K562 (cell line): ENCODE results near the gene ADNP2. TPM values are rescaled to one million over a fixed set of nuclear protein-coding genes. Genes with fewer than 3 reads are reported as not detected.

Source experiments
- ATAC-seq: fragments of 200-7000 bp; cut with Tn5 transposase; 3 replicates; pipeline ENCODE4 v1.9.1; 2020; ENCODE audit warnings: moderate library complexity
- BruUV-seq: library from RNA; stranded (reverse); fragments of 400-500 nt; replicated peaks from 2 replicates; lab custom pipeline; 2021; lab: Mats Ljungman, UMichigan
- CTCF ChIA-PET: fragments of 300-600 bp; formaldehyde crosslinking; extraction: SDS; loops from one replicate; lab custom pipeline; 2021; ENCODE audit warnings: low intra/inter-chr PET ratio; lab: Yijun Ruan, JAX
- POLR2A ChIA-PET: fragments of 300-600, 350-650 bp; sonication (Branson Sonifier 250); formaldehyde crosslinking; extraction: SDS; loops from one replicate; lab custom pipeline; 2021; ENCODE audit warnings: antibody characterized with exemption, inconsistent platforms; lab: Yijun Ruan, JAX
- DNase-seq, 4 experiments: peaks; one replicate each; pipeline versions ENCODE4 v3.0.0 to v3.0.0-alpha.2; 2011 to 2018; ENCODE audit warnings: low spot score in 3 of 4, mixed read lengths in 3 of 4; ENCODE audit errors: extremely low read depth in 1 of 4
- FAIRE-seq: peaks from 2 replicates; lab custom pipeline; 2011; peaks lifted over from hg19 to GRCh38; lab: Jason Lieb, UNC
- H2AFZ ChIP-seq: 2 replicates; pipeline ENCODE4 v1.6.0; 2011; ENCODE audit warnings: low read depth, low read length, control low read depth, inconsistent platforms
- H3K27ac ChIP-seq: fragments of 200-600 bp; 3 replicates; pipeline ENCODE4 v1.8.0; 2011; ENCODE audit warnings: low read depth, mild to moderate bottlenecking, control low read depth, inconsistent platforms, low read length, moderate library complexity, mixed read lengths; ENCODE audit errors: extremely low read depth
- H3K27me3 ChIP-seq, 2 experiments: fragments of 300-600 bp in 1 of 2; 2 replicates in 1 of 2; 3 replicates in 1 of 2; pipeline versions ENCODE4 v1.6.0 to v1.8.0; 2011; ENCODE audit warnings: inconsistent platforms in 2 of 2, low read length in 2 of 2, mild to moderate bottlenecking in 1 of 2, mixed read lengths in 1 of 2, moderate library complexity in 1 of 2; ENCODE audit not compliant: control insufficient read depth in 2 of 2, insufficient read depth in 2 of 2
- H3K36me3 ChIP-seq: fragments of 300-600 bp; 3 replicates; pipeline ENCODE4 v1.8.0; 2011; ENCODE audit warnings: mild to moderate bottlenecking, low read length, inconsistent platforms; ENCODE audit not compliant: control insufficient read depth, insufficient read depth
- H3K4me1 ChIP-seq, 2 experiments: fragments of 200-600 bp in 1 of 2; replicated peaks in 1 of 2; 2 replicates in 1 of 2; 3 replicates in 1 of 2; pipeline versions ENCODE4 v1.5.1 to v1.8.0; 2011; ENCODE audit warnings: inconsistent platforms in 2 of 2, low read length in 2 of 2, mild to moderate bottlenecking in 1 of 2, mixed read lengths in 1 of 2, moderate library complexity in 1 of 2; ENCODE audit not compliant: control insufficient read depth in 2 of 2, insufficient read depth in 2 of 2
- H3K4me2 ChIP-seq: 2 replicates; pipeline ENCODE4 v1.6.1; 2011; ENCODE audit warnings: low read length, control low read depth, inconsistent platforms, mixed read lengths; ENCODE audit not compliant: insufficient read depth
- H3K4me3 ChIP-seq: fragments of 200-600 bp; sonication (generic), shearing (Covaris generic); 2 replicates; pipeline ENCODE4 v1.5.1; 2016; ENCODE audit warnings: control low read depth, inconsistent platforms
- H3K79me2 ChIP-seq: fragments of 200-600 bp; 3 replicates; pipeline ENCODE4 v1.8.0; 2011; ENCODE audit warnings: low read length, inconsistent platforms; ENCODE audit not compliant: control insufficient read depth, insufficient read depth
- H3K9ac ChIP-seq, 2 experiments: 2 replicates each; pipeline versions ENCODE4 v1.6.0 to v1.6.1; 2011; ENCODE audit warnings: low read depth in 2 of 2, low read length in 2 of 2, control low read depth in 1 of 2, inconsistent platforms in 1 of 2, mild to moderate bottlenecking in 1 of 2, mixed read lengths in 1 of 2; ENCODE audit not compliant: insufficient read depth in 1 of 2
- H3K9me1 ChIP-seq: one replicate; pipeline ENCODE4 v1.6.0; 2011; ENCODE audit warnings: inconsistent platforms, mild to moderate bottlenecking, low read length, moderate library complexity; ENCODE audit not compliant: control insufficient read depth, insufficient read depth
- H3K9me3 ChIP-seq: replicated peaks from 2 replicates; pipeline ENCODE4 v1.5.1; 2011; ENCODE audit warnings: low read depth, low read length, inconsistent platforms; ENCODE audit not compliant: control insufficient read depth, insufficient read depth
- H4K20me1 ChIP-seq: replicated peaks from 2 replicates; pipeline ENCODE4 v1.6.1; 2011; ENCODE audit warnings: low read length, inconsistent platforms, mixed read lengths; ENCODE audit not compliant: control insufficient read depth, insufficient read depth
- IFI16 ChIP-seq: fragments of 250-450 bp; sonication (Bioruptor Pico); IDR thresholded peaks from 2 replicates; pipeline ENCODE4 v2.1.2; 2022; ENCODE audit warnings: mild to moderate bottlenecking, inconsistent platforms
- MCM2 ChIP-seq: fragments of 450-650 bp; IDR thresholded peaks from 2 replicates; pipeline ENCODE4 v1.6.1; 2017; ENCODE audit warnings: low read depth, mild to moderate bottlenecking
- MEF2D ChIP-seq: conservative IDR thresholded peaks from 2 replicates; pipeline ENCODE4 v1.6.1; 2016; ENCODE audit warnings: low read depth, missing genetic modification characterization, missing compliant biosample characterization
- RBM22 ChIP-seq: fragments of 200-400 bp; formaldehyde crosslinking; IDR thresholded peaks from 2 replicates; pipeline ENCODE4 v1.6.1; 2018; ENCODE audit warnings: low read length, low read depth; ENCODE audit not compliant: poor library complexity, severe bottlenecking
- WHSC1 ChIP-seq: IDR thresholded peaks from one replicate; pipeline ENCODE4 v1.6.1; 2012; ENCODE audit warnings: low read length, control low read depth, inconsistent platforms
- ZNF444 ChIP-seq: fragments of 250-450 bp; sonication (Bioruptor Pico); IDR thresholded peaks from 2 replicates; pipeline ENCODE4 v1.4.0; 2020; ENCODE audit warnings: mild to moderate bottlenecking, moderate library complexity
- ZNF77 ChIP-seq: fragments of 250-450 bp; sonication (Bioruptor Pico); IDR thresholded peaks from 2 replicates; pipeline ENCODE4 v1.5.0; 2020
- WGBS: fragments of 100-300 bp; shearing (Covaris generic); methylation state at CpG from one replicate; pipeline ENCODE4 v1.1.6; 2016; ENCODE audit warnings: low coverage, mixed read lengths; ENCODE audit not compliant: insufficient coverage; ENCODE audit errors: missing lambda C conversion rate; 5-methylcytosine and 5-hydroxymethylcytosine counted together
- in situ Hi-C: fragments of 300-500 bp; cut with MboI; formaldehyde crosslinking; loops from 4 replicates; pipeline ENCODE4 v1.15.0; 2018; ENCODE audit warnings: inconsistent platforms, mixed read lengths
- intact Hi-C: fragments of 100-400 bp; cut with micrococcal nuclease; formaldehyde crosslinking; loops from 2 replicates; pipeline ENCODE4 v1.14.2; 2022
- polyA plus RNA-seq, 8 experiments: library from polyadenylated mRNA; depleted of rRNA in 4 of 8; stranded (reverse) in 5 of 8; unstranded in 3 of 8; fragments of >200 nt; fragmentation: Nextera tagmentation in 2 of 8; fragmentation: Illumina TruSeq in 1 of 8; extraction: Ambion mirVana in 2 of 8; extraction: Trizol in 1 of 8; gene quantifications; 2 replicates each; pipeline versions ENCODE4 v1.2.1 to v1.2.3, GENCODE V29; 2011 to 2014; ENCODE audit warnings: inconsistent platforms in 1 of 8, missing spikeins in 1 of 8
- total RNA-seq, 7 experiments: library from RNA; depleted of rRNA in 6 of 7; stranded (reverse); fragments of >200 nt in 6 of 7; fragmentation: Illumina TruSeq in 2 of 7; extraction: Trizol in 2 of 7; gene quantifications; 2 replicates each; pipeline versions ENCODE4 v1.2.1 to v1.2.3, GENCODE V29; 2011 to 2021; ENCODE audit warnings: low replicate concordance in 1 of 7
- TF ChIP-seq, protein P1 (sequence below): sonication (generic); formaldehyde crosslinking; IDR thresholded peaks from 2 replicates; pipeline ENCODE4 v1.9.0; 2022; ENCODE audit warnings: mild to moderate bottlenecking, missing genetic modification reagents

ADNP2 gene
- total and polyA plus RNA-seq, 9 of the 15 experiments (the other 6 are each of a cell fraction or from before 2014, with no cell fraction given) = 5.8 to 24.3 (median 16.0) TPM

DNA sequence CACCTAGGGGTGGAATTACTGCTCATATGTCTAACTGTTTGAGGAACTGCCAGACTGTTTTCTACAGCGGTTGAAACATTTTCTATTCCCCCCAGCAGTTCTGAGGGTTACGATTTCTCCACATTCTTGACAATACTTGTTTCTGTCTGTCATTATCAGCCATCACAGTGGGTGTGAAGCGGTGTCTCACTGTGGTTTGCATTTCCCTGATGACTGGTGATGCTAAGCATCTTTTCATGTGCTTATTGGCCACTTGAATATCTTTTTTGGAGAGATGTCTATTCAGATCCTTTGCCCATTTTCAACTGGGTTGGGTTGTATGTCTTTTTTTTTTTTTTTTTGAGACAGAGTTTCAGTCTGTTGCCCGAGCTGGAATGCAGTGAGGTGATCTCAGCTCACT, 63.0 kb downstream of the ADNP2 start:
- Histone ChIP-seq H3K9me3 (no peaks in the 10 kb centered on the region), H3K27me3 (peaks cover 9 to 67% of the 10 kb centered on the region in 2 experiments; a peak in 4 of 5 replicates), H3K4me2 (no peak overlapping the region), H3K4me3 (no peak overlapping the region), H4K20me1 (no peaks in the 10 kb centered on the region), H3K4me1 (peaks cover 0 to 6% of the 10 kb centered on the region in 2 experiments; a peak in 1 of 5 replicates), H3K9ac (no peak overlapping the region), H3K27ac (no peak overlapping the region), H3K9me1 (no peaks in the 10 kb centered on the region), H2AFZ (no peak overlapping the region), H3K36me3 (no peaks in the 10 kb centered on the region), H3K79me2 (no peaks in the 10 kb centered on the region)
- 7% methylated on average over 4 of the region's 4 CpGs for WGBS
- POLR2A ChIA-PET = no interaction called here
- CTCF ChIA-PET = interaction anchor here (1.3 kb wide), 1 partner anchor 85 kb away, joined by 3 read pairs; no protein-coding TSS in a partner anchor
- BruUV-seq = no TSS peak
- in situ Hi-C loops (no loop called here), intact Hi-C loops (no loop called here)
- DNase-seq (no peak), FAIRE-seq (no peak), ATAC-seq (no peak)
- TF ChIP-seq IFI16 (CRISPR knock-in tag) (no peak), ZNF444 (CRISPR knock-in tag) (no peak), ZNF77 (CRISPR knock-in tag) (no peak), MCM2 (no peak), WHSC1 (no peak), MEF2D (tag) (no peak), RBM22 (no peak)
- TF ChIP-seq, protein P1, sequence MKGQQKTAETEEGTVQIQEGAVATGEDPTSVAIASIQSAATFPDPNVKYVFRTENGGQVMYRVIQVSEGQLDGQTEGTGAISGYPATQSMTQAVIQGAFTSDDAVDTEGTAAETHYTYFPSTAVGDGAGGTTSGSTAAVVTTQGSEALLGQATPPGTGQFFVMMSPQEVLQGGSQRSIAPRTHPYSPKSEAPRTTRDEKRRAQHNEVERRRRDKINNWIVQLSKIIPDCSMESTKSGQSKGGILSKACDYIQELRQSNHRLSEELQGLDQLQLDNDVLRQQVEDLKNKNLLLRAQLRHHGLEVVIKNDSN (CRISPR knock-in tag) = no peak
